ENCODE data around the gene EZR. TPM values are rescaled to one million over a fixed set of nuclear protein-coding genes. Genes with fewer than 3 reads are reported as not detected.

EZR gene
- total and polyA plus RNA-seq, 2 of the 13 experiments (the other 11 are each of a cell fraction or from before 2014, with no cell fraction given): 34.7 to 60.3 TPM

DNA sequence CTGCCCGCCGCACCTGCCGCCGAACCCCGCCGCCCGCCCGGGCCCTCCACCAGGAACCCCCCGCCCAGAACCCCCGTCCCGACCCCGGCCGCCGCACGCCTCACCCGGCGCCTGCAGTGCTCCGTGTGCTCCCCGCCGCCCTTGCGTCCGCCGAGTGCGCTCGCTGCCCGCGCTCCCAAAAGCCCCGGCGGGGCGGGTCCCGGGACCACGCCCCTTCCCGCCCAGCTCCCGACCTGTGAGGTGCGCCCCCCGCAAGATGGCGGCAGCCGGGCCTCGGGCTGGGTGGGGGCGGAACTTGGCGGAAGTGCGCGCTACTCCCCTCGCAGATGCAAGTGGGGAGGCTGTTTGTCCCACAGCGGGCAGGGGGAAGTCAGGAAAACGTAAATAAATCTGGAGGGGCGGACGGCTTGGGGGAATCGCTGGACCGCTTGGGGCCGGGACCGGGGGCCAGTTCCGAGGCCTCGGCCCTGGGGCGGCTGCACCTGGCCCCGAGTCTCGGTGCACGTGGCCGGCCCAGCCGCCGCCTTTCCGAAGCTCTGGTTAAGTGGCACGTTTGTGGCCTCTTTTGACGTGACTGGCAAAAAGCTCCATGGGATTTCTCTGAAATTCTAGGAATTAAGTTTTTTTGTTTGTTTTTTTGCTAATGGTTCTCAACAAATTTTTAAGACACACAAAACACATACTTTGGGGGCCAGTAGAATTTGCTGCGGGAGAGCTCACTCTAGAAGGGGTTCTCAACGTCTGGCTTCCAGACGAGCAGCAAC lies at the start of gene EZR (continued):
- TF ChIP-seq, protein P1, sequence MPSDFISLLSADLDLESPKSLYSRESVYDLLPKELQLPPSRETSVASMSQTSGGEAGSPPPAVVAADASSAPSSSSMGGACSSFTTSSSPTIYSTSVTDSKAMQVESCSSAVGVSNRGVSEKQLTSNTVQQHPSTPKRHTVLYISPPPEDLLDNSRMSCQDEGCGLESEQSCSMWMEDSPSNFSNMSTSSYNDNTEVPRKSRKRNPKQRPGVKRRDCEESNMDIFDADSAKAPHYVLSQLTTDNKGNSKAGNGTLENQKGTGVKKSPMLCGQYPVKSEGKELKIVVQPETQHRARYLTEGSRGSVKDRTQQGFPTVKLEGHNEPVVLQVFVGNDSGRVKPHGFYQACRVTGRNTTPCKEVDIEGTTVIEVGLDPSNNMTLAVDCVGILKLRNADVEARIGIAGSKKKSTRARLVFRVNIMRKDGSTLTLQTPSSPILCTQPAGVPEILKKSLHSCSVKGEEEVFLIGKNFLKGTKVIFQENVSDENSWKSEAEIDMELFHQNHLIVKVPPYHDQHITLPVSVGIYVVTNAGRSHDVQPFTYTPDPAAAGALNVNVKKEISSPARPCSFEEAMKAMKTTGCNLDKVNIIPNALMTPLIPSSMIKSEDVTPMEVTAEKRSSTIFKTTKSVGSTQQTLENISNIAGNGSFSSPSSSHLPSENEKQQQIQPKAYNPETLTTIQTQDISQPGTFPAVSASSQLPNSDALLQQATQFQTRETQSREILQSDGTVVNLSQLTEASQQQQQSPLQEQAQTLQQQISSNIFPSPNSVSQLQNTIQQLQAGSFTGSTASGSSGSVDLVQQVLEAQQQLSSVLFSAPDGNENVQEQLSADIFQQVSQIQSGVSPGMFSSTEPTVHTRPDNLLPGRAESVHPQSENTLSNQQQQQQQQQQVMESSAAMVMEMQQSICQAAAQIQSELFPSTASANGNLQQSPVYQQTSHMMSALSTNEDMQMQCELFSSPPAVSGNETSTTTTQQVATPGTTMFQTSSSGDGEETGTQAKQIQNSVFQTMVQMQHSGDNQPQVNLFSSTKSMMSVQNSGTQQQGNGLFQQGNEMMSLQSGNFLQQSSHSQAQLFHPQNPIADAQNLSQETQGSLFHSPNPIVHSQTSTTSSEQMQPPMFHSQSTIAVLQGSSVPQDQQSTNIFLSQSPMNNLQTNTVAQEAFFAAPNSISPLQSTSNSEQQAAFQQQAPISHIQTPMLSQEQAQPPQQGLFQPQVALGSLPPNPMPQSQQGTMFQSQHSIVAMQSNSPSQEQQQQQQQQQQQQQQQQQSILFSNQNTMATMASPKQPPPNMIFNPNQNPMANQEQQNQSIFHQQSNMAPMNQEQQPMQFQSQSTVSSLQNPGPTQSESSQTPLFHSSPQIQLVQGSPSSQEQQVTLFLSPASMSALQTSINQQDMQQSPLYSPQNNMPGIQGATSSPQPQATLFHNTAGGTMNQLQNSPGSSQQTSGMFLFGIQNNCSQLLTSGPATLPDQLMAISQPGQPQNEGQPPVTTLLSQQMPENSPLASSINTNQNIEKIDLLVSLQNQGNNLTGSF (CRISPR knock-in tag; IDR thresholded peaks at IDR 0.05): peak; percentile 96
- no peak for TF ChIP-seq CBX2 (IDR thresholded peaks at IDR 0.05; ENCODE audit: low read depth, low read length)
- no peak for TF ChIP-seq CBX2 (CRISPR knock-in tag; IDR thresholded peaks at IDR 0.05; ENCODE audit: low read depth)
- peak; percentile 75 for TF ChIP-seq SALL1 (CRISPR knock-in tag; IDR thresholded peaks at IDR 0.05)
- TF ChIP-seq, protein P2, sequence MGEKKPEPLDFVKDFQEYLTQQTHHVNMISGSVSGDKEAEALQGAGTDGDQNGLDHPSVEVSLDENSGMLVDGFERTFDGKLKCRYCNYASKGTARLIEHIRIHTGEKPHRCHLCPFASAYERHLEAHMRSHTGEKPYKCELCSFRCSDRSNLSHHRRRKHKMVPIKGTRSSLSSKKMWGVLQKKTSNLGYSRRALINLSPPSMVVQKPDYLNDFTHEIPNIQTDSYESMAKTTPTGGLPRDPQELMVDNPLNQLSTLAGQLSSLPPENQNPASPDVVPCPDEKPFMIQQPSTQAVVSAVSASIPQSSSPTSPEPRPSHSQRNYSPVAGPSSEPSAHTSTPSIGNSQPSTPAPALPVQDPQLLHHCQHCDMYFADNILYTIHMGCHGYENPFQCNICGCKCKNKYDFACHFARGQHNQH (CRISPR knock-in tag; IDR thresholded peaks at IDR 0.05): peak; percentile 68; the same call in 1 of the 2 replicates
- peak; percentile 61 to 77; a peak in 3 of 4 replicates for TF ChIP-seq KLF16 (CRISPR knock-in tag; IDR thresholded peaks at IDR 0.05)
- TF ChIP-seq, protein P3, sequence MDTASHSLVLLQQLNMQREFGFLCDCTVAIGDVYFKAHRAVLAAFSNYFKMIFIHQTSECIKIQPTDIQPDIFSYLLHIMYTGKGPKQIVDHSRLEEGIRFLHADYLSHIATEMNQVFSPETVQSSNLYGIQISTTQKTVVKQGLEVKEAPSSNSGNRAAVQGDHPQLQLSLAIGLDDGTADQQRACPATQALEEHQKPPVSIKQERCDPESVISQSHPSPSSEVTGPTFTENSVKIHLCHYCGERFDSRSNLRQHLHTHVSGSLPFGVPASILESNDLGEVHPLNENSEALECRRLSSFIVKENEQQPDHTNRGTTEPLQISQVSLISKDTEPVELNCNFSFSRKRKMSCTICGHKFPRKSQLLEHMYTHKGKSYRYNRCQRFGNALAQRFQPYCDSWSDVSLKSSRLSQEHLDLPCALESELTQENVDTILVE (CRISPR knock-in tag; IDR thresholded peaks at IDR 0.05): peak; percentile 70; the same call in 1 of the 2 replicates
- TF ChIP-seq, protein P4, sequence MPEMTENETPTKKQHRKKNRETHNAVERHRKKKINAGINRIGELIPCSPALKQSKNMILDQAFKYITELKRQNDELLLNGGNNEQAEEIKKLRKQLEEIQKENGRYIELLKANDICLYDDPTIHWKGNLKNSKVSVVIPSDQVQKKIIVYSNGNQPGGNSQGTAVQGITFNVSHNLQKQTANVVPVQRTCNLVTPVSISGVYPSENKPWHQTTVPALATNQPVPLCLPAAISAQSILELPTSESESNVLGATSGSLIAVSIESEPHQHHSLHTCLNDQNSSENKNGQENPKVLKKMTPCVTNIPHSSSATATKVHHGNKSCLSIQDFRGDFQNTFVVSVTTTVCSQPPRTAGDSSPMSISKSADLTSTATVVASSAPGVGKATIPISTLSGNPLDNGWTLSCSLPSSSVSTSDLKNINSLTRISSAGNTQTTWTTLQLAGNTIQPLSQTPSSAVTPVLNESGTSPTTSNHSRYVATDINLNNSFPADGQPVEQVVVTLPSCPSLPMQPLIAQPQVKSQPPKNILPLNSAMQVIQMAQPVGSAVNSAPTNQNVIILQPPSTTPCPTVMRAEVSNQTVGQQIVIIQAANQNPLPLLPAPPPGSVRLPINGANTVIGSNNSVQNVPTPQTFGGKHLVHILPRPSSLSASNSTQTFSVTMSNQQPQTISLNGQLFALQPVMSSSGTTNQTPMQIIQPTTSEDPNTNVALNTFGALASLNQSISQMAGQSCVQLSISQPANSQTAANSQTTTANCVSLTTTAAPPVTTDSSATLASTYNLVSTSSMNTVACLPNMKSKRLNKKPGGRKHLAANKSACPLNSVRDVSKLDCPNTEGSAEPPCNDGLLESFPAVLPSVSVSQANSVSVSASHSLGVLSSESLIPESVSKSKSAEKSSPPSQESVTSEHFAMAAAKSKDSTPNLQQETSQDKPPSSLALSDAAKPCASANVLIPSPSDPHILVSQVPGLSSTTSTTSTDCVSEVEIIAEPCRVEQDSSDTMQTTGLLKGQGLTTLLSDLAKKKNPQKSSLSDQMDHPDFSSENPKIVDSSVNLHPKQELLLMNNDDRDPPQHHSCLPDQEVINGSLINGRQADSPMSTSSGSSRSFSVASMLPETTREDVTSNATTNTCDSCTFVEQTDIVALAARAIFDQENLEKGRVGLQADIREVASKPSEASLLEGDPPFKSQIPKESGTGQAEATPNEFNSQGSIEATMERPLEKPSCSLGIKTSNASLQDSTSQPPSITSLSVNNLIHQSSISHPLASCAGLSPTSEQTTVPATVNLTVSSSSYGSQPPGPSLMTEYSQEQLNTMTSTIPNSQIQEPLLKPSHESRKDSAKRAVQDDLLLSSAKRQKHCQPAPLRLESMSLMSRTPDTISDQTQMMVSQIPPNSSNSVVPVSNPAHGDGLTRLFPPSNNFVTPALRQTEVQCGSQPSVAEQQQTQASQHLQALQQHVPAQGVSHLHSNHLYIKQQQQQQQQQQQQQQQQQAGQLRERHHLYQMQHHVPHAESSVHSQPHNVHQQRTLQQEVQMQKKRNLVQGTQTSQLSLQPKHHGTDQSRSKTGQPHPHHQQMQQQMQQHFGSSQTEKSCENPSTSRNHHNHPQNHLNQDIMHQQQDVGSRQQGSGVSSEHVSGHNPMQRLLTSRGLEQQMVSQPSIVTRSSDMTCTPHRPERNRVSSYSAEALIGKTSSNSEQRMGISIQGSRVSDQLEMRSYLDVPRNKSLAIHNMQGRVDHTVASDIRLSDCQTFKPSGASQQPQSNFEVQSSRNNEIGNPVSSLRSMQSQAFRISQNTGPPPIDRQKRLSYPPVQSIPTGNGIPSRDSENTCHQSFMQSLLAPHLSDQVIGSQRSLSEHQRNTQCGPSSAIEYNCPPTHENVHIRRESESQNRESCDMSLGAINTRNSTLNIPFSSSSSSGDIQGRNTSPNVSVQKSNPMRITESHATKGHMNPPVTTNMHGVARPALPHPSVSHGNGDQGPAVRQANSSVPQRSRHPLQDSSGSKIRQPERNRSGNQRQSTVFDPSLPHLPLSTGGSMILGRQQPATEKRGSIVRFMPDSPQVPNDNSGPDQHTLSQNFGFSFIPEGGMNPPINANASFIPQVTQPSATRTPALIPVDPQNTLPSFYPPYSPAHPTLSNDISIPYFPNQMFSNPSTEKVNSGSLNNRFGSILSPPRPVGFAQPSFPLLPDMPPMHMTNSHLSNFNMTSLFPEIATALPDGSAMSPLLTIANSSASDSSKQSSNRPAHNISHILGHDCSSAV (CRISPR knock-in tag; IDR thresholded peaks at IDR 0.05; ENCODE audit: borderline replicate concordance): no peak
- TF ChIP-seq TMF1 (CRISPR knock-in tag; IDR thresholded peaks at IDR 0.05; ENCODE audit: low read depth): peak; percentile 93
